ENCODE results near the gene SNORC. TPM values are rescaled to one million over a fixed set of nuclear protein-coding genes. Genes with fewer than 3 reads are reported as not detected.

Gene SNORC
- total and polyA plus RNA-seq, 9 of the 15 experiments (the other 6 are each of a cell fraction or from before 2014, with no cell fraction given) = 0.14 to 2.5 (median 0.72) TPM; not detected in 2

- no peak for TF ChIP-seq RFX7 (CRISPR knock-in tag; IDR thresholded peaks at IDR 0.05)
Measured at GRCh38 chr2:232913903-232914302, 43.8 kb downstream of the SNORC start (continued).

DNA sequence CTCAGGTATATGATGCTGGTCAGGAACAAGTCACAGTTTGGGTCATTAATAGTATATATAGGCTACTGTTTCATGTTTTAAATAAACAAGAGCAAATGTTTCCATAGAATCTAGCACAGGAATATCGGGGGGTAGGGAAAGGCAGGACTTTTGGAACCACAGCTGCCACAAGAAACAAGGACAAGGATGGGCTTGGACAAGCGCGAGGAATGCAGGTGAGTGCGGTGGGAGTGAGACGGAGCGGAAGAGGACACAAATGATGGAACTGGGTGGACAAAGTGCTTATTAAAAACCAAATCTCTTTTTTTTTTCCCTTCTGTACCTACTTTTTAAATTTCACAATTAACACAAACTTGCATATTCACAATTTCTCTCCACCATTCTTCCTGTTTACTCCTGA is 49.1 kb downstream of the SNORC start:
- ChIA-PET POLR2A (no interaction called here), CTCF (ENCODE audit: low intra/inter-chr PET ratio) (no interaction called here)
- intact Hi-C loops (cut with micrococcal nuclease) = no loop called here
- Histone ChIP-seq H3K36me3 (ENCODE audit: control insufficient read depth, insufficient read depth, low read length) (no peaks in the 10 kb centered on the region), H3K27me3 (ENCODE audit: control insufficient read depth in 2 of 2, insufficient read depth in 2 of 2, low read length in 2 of 2) (peaks cover 22 to 35% of the 10 kb centered on the region in 2 experiments), H3K9me3 (replicated peaks; ENCODE audit: control insufficient read depth, insufficient read depth, low read depth, low read length) (no peaks in the 10 kb centered on the region), H3K4me3 (no peak overlapping the region), H3K27ac (ENCODE audit: extremely low read depth, low read depth, low read length) (no peak overlapping the region), H3K9me1 (ENCODE audit: control insufficient read depth, insufficient read depth, low read length) (no peaks in the 10 kb centered on the region), H3K9ac (ENCODE audit: insufficient read depth in 1 of 2, low read depth in 2 of 2, low read length in 2 of 2) (no peak overlapping the region), H4K20me1 (replicated peaks; ENCODE audit: control insufficient read depth, insufficient read depth, low read length) (no peaks in the 10 kb centered on the region), H3K79me2 (ENCODE audit: control insufficient read depth, insufficient read depth, low read length) (no peaks in the 10 kb centered on the region), H2AFZ (ENCODE audit: low read depth, low read length) (no peak overlapping the region), H3K4me1 (replicated peaks in 1 of 2; ENCODE audit: control insufficient read depth in 2 of 2, insufficient read depth in 2 of 2, low read length in 2 of 2) (peaks cover 0 to 4% of the 10 kb centered on the region in 2 experiments; a peak in 3 of 5 replicates), H3K4me2 (ENCODE audit: insufficient read depth, low read length) (no peak overlapping the region)
- DNase-seq (ENCODE audit: extremely low read depth in 1 of 4, low spot score in 3 of 4) (no peak), FAIRE-seq (no peak), ATAC-seq (no peak)
- TF ChIP-seq ARID3B (CRISPR knock-in tag; IDR thresholded peaks at IDR 0.05; ENCODE audit: borderline replicate concordance) (no peak), ESRRB (CRISPR knock-in tag; IDR thresholded peaks at IDR 0.05; ENCODE audit: borderline replicate concordance) (no peak), ZNF830 (CRISPR knock-in tag; IDR thresholded peaks at IDR 0.05) (no peak), ATF2 (CRISPR knock-in tag; IDR thresholded peaks at IDR 0.05) (no peak)
- 78% methylated on average over 6 of the region's 6 CpGs for WGBS (ENCODE audit: insufficient coverage, low coverage, missing lambda C conversion rate)
- BruUV-seq (replicated peaks) = no TSS peak
- in situ Hi-C loops (cut with MboI) = loop anchor here (10.0 kb wide), 1 partner anchor 794 kb away; no protein-coding TSS in a partner anchor
